Mesodermal cell (in vitro differentiated cells): ENCODE measurements around the gene TBL1X.
"Not testable (repeated sequence)": the region's sequence is repeated elsewhere in the genome, so short reads cannot be mapped to it uniquely, and the experiment has no call there.

Experiments
- H3K27ac ChIP-seq: 2 replicates; pipeline ENCODE4 v1.7.0; 2013; ENCODE audit warnings: mild to moderate bottlenecking, low read depth, low read length, moderate library complexity; ENCODE audit not compliant: severe bottlenecking
- H3K36me3 ChIP-seq: 2 replicates; pipeline ENCODE4 v1.7.1; 2013; ENCODE audit warnings: mild to moderate bottlenecking, low read length, moderate library complexity; ENCODE audit not compliant: control insufficient read depth, insufficient read depth
- H3K4me1 ChIP-seq: one replicate; pipeline ENCODE4 v1.7.1; 2013; ENCODE audit warnings: mild to moderate bottlenecking, low read length; ENCODE audit not compliant: insufficient read depth, control insufficient read depth, poor library complexity, severe bottlenecking
- H3K4me3 ChIP-seq: 2 replicates; pipeline ENCODE4 v1.7.0; 2013; ENCODE audit warnings: low read length, control low read depth, mild to moderate bottlenecking; ENCODE audit not compliant: insufficient read depth, poor library complexity, severe bottlenecking; ENCODE audit errors: extremely low read depth
- H3K9me3 ChIP-seq: 2 replicates; pipeline ENCODE4 v1.7.1; 2013; ENCODE audit warnings: mild to moderate bottlenecking, low read length, moderate library complexity; ENCODE audit not compliant: control insufficient read depth
- WGBS, 2 experiments: methylation state at CpG; one replicate each; pipeline ENCODE4 v1.1.5; 2013; ENCODE audit warnings: missing lambda C conversion rate in 2 of 2; ENCODE audit not compliant: insufficient coverage in 2 of 2; 5-methylcytosine and 5-hydroxymethylcytosine counted together

TBL1X gene

GRCh38 chrX:9533611-9534010 lies 68.8 kb downstream of the TBL1X start:
- 86 to 91% methylated on average over 5 to 6 of the region's 8 CpGs for WGBS, 2 experiments
- no peaks in the 10 kb centered on the region for H3K9me3 ChIP-seq
- H3K36me3 ChIP-seq, result peaks cover 11% of the 10 kb centered on the region
- peaks cover 38% of the 10 kb centered on the region for H3K4me1 ChIP-seq
- H3K27ac ChIP-seq, result no peak overlapping the region
- H3K4me3 ChIP-seq, result no peak overlapping the region

- H3K4me3 ChIP-seq, result no peak overlapping the region
- no peaks in the 10 kb centered on the region for H3K9me3 ChIP-seq
- H3K36me3 ChIP-seq, result peaks cover 11% of the 10 kb centered on the region
- H3K27ac ChIP-seq, result peak overlapping the region; percentile 62
- WGBS, 2 experiments, result no CpG with 5 or more reads among the region's 3 CpGs
- peaks cover 31% of the 10 kb centered on the region for H3K4me1 ChIP-seq
Measured at GRCh38 chrX:9534686-9535085, 69.8 kb downstream of the TBL1X start.

DNA sequence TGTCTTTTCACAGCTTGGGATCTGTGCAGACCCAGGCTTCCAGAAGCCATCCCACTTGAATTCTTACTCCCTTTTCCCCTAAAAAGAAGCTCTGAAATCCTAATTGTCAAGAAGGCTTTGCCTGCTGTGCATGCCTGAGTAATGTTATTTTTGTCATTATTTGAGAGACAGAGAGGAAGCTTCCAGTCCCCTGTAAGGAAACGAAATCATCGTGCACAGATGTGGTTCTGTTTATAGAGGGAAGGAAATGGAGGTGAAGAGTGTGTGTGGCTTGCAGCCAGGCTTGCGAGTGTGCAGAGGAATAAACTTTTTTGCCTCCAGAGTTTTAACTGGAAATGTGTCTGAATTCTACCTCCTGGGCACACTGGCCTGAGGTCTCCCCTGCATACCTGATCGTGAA lies 70.2 kb downstream of the TBL1X start:
- 32% methylated on average over 3 of the region's 4 CpGs; no CpG with 5 or more reads in 1 of the 2 experiments for WGBS, 2 experiments
- Histone ChIP-seq H3K36me3 (peaks cover 11% of the 10 kb centered on the region), H3K27ac (peak overlapping the region; percentile 62), H3K9me3 (no peaks in the 10 kb centered on the region), H3K4me3 (no peak overlapping the region), H3K4me1 (peaks cover 28% of the 10 kb centered on the region)

- WGBS, 2 experiments, result 82 to 100% methylated on average over 2 to 9 of the region's 10 CpGs
- Histone ChIP-seq H3K4me1 (peaks cover 28% of the 10 kb centered on the region), H3K36me3 (peaks cover 11% of the 10 kb centered on the region)
- H3K9me3 ChIP-seq, H3K27ac ChIP-seq, H3K4me3 ChIP-seq: not testable (repeated sequence)
Measured at GRCh38 chrX:9536156-9536555, 71.3 kb downstream of the TBL1X start.

- no peak overlapping the region for H3K27ac ChIP-seq
- H3K4me1 ChIP-seq, result peaks cover 24% of the 10 kb centered on the region
- peaks cover 11% of the 10 kb centered on the region for H3K36me3 ChIP-seq
- 91 to 94% methylated on average over 4 to 7 of the region's 8 CpGs for WGBS, 2 experiments
- no peak overlapping the region for H3K4me3 ChIP-seq
- H3K9me3 ChIP-seq, result no peaks in the 10 kb centered on the region
Measured at GRCh38 chrX:9537781-9538180, 72.9 kb downstream of the TBL1X start.

GRCh38 chrX:9538544-9539045 lies 73.7 kb downstream of the TBL1X start:
- Histone ChIP-seq H3K9me3 (no peaks in the 10 kb centered on the region), H3K4me3 (no peak overlapping the region), H3K27ac (no peak overlapping the region), H3K4me1 (peaks cover 21% of the 10 kb centered on the region), H3K36me3 (peaks cover 11% of the 10 kb centered on the region)
- 95% methylated on average over 3 of the region's 10 CpGs for WGBS, 2 experiments

GRCh38 chrX:9539605-9540387 lies 74.9 kb downstream of the TBL1X start:
- Histone ChIP-seq H3K27ac (no peak overlapping the region), H3K4me1 (peaks cover 11% of the 10 kb centered on the region), H3K36me3 (peaks cover 11% of the 10 kb centered on the region), H3K9me3 (no peaks in the 10 kb centered on the region), H3K4me3 (no peak overlapping the region)
- 86 to 100% methylated on average over 1 of the region's 5 CpGs for WGBS, 2 experiments

GRCh38 chrX:9542106-9542760 lies 77.4 kb downstream of the TBL1X start:
- H3K4me3 ChIP-seq, result no peak overlapping the region
- H3K9me3 ChIP-seq, result no peaks in the 10 kb centered on the region
- H3K4me1 ChIP-seq, result no peaks in the 10 kb centered on the region
- 72 to 95% methylated on average over 4 to 5 of the region's 13 CpGs for WGBS, 2 experiments
- H3K27ac ChIP-seq, result no peak overlapping the region
- peaks cover 5% of the 10 kb centered on the region for H3K36me3 ChIP-seq

DNA sequence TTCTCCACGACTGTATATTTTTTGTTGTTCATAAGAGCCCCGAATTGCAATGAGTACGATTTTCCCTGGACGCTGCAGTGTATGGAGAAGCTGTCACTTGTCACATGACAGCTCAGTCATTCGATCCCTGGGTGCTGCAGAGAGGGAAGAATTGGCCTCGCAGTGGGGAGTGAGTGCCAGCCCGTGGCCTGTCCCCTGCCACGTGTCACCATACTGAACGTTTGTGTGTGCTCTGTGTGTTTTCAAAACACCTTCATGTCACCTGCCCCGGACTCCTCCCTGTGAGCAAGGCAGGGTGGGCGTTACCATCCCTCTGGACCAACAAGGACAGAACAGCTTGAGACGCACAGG lies 77.9 kb downstream of the TBL1X start:
- no peak overlapping the region for H3K27ac ChIP-seq
- H3K36me3 ChIP-seq, result peaks cover under 1% of the 10 kb centered on the region
- H3K9me3 ChIP-seq, result no peaks in the 10 kb centered on the region
- no peak overlapping the region for H3K4me3 ChIP-seq
- H3K4me1 ChIP-seq, result no peaks in the 10 kb centered on the region
- WGBS, 2 experiments, result 71 to 80% methylated on average over 4 of the region's 12 CpGs

GRCh38 chrX:9555354-9555753 lies 90.5 kb downstream of the TBL1X start:
- Histone ChIP-seq H3K27ac (no peak overlapping the region), H3K4me1 (no peaks in the 10 kb centered on the region), H3K36me3 (peaks cover 3% of the 10 kb centered on the region), H3K4me3 (no peak overlapping the region), H3K9me3 (no peaks in the 10 kb centered on the region)
- WGBS, 2 experiments, result no CpG with 5 or more reads among the region's 2 CpGs

DNA sequence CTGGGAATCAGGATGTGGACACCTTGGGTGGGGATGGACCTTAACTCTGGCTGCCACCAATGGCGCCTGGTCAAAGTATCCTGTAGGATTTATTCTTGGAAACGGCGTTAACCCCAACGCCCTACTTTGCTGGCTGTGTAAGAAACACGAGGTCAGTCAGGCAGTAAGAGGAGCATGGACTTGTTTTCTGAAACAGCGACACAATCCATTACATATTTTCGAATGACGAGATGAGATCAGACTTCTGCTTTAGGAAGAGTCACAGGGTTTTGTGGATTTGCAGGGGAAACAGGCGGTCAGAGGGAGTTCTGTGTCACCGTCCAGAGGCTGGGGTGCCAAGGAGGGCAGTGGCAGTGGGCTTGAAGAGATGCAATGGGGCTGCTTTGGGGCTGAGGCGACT lies 92.2 kb downstream of the TBL1X start:
- no peak overlapping the region for H3K27ac ChIP-seq
- H3K36me3 ChIP-seq, result peaks cover 3% of the 10 kb centered on the region
- no peaks in the 10 kb centered on the region for H3K9me3 ChIP-seq
- H3K4me3 ChIP-seq, result no peak overlapping the region
- H3K4me1 ChIP-seq, result no peaks in the 10 kb centered on the region
- 88 to 97% methylated on average over 5 to 10 of the region's 11 CpGs for WGBS, 2 experiments
